Measurements from ENCODE around the gene FAM171A1.

- TF ChIP-seq, protein P1, sequence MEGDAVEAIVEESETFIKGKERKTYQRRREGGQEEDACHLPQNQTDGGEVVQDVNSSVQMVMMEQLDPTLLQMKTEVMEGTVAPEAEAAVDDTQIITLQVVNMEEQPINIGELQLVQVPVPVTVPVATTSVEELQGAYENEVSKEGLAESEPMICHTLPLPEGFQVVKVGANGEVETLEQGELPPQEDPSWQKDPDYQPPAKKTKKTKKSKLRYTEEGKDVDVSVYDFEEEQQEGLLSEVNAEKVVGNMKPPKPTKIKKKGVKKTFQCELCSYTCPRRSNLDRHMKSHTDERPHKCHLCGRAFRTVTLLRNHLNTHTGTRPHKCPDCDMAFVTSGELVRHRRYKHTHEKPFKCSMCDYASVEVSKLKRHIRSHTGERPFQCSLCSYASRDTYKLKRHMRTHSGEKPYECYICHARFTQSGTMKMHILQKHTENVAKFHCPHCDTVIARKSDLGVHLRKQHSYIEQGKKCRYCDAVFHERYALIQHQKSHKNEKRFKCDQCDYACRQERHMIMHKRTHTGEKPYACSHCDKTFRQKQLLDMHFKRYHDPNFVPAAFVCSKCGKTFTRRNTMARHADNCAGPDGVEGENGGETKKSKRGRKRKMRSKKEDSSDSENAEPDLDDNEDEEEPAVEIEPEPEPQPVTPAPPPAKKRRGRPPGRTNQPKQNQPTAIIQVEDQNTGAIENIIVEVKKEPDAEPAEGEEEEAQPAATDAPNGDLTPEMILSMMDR (IDR thresholded peaks at IDR 0.05; ENCODE audit: low read length), result no peak
- TF ChIP-seq EZH2 (IDR thresholded peaks at IDR 0.05; ENCODE audit: borderline replicate concordance, low read length), result no peak
Measured at GRCh38 chr10:15241306-15241705, 129.8 kb downstream of the FAM171A1 start.

All from OCI-LY1 (cell line).